HG03342 (cell line): ENCODE data around the gene APOL2.
"Not testable (repeated sequence)": the region's sequence is repeated elsewhere in the genome, so short reads cannot be mapped to it uniquely, and the experiment has no call there.

Experiments
- ATAC-seq: cut with Tn5 transposase; IDR thresholded peaks from one replicate; pipeline ENCODE4 v1.9.1; 2021; ENCODE audit warnings: mild to moderate bottlenecking, moderate library complexity; ENCODE audit not compliant: unreplicated experiment

The APOL2 gene

GRCh38 chr22:36245805-36246356 lies 6.6 kb upstream of the APOL2 start:
- no peak for ATAC-seq

GRCh38 chr22:36244522-36245391 lies 5.4 kb upstream of the APOL2 start:
- no peak for ATAC-seq

- no peak for ATAC-seq
Measured at GRCh38 chr22:36243986-36244385, 4.7 kb upstream of the APOL2 start.

GRCh38 chr22:36239150-36239400 lies 252 bp downstream of the APOL2 start:
- no peak for ATAC-seq

- no peak for ATAC-seq
Measured at GRCh38 chr22:36238373-36239149, 766 bp downstream of the APOL2 start.

- ATAC-seq, result no peak
Measured at GRCh38 chr22:36237462-36238372, 1.6 kb downstream of the APOL2 start.

- ATAC-seq, result no peak
Measured at GRCh38 chr22:36236388-36237319, 2.7 kb downstream of the APOL2 start.

GRCh38 chr22:36235585-36235984 lies 3.7 kb downstream of the APOL2 start:
- no peak for ATAC-seq

- no peak for ATAC-seq
Measured at GRCh38 chr22:36234919-36235318, 4.4 kb downstream of the APOL2 start.

GRCh38 chr22:36234213-36234612 lies 5.1 kb downstream of the APOL2 start:
- no peak for ATAC-seq

- ATAC-seq, result no peak
Measured at GRCh38 chr22:36233796-36234195, 5.5 kb downstream of the APOL2 start.

GRCh38 chr22:36232715-36233401 lies 6.5 kb downstream of the APOL2 start:
- ATAC-seq, result no peak

GRCh38 chr22:36231051-36231450 lies 8.3 kb downstream of the APOL2 start:
- not testable (repeated sequence) for ATAC-seq

GRCh38 chr22:36229649-36230048 lies 9.7 kb downstream of the APOL2 start:
- not testable (repeated sequence) for ATAC-seq

- ATAC-seq, result no peak
Measured at GRCh38 chr22:36228944-36229343, 10.4 kb downstream of the APOL2 start.

- not testable (repeated sequence) for ATAC-seq
Measured at GRCh38 chr22:36228369-36228768, 11.0 kb downstream of the APOL2 start.

GRCh38 chr22:36227806-36228205 lies 11.5 kb downstream of the APOL2 start:
- ATAC-seq, result no peak

GRCh38 chr22:36227396-36227795 lies 11.9 kb downstream of the APOL2 start:
- no peak for ATAC-seq

GRCh38 chr22:36226189-36226588 lies 13.1 kb downstream of the APOL2 start:
- ATAC-seq, result no peak
